Measurements from ENCODE around the gene PDE4D.

The PDE4D gene

GRCh38 chr5:59236986-59237385, 656.5 kb downstream of the PDE4D start:
- no peak for DNase-seq

- no peak for DNase-seq
Measured at GRCh38 chr5:59236448-59236847, 657.1 kb downstream of the PDE4D start.

- no peak for DNase-seq
Measured at GRCh38 chr5:59234236-59234635, 659.3 kb downstream of the PDE4D start.

- DNase-seq, result no peak
Measured at GRCh38 chr5:59231221-59231931, 662.1 kb downstream of the PDE4D start.

GRCh38 chr5:59222687-59223511, 670.6 kb downstream of the PDE4D start:
- no peak for DNase-seq

GRCh38 chr5:59221769-59222168, 671.8 kb downstream of the PDE4D start:
- DNase-seq, result no peak

GRCh38 chr5:59218424-59219045, 675.0 kb downstream of the PDE4D start:
- no peak for DNase-seq

GRCh38 chr5:59216841-59217240, 676.7 kb downstream of the PDE4D start:
- no peak for DNase-seq

GRCh38 chr5:59212596-59212995, 680.9 kb downstream of the PDE4D start:
- no peak for DNase-seq

- no peak for DNase-seq
Measured at GRCh38 chr5:59209758-59210359, 683.7 kb downstream of the PDE4D start.

GRCh38 chr5:59208474-59208873, 685.1 kb downstream of the PDE4D start:
- no peak for DNase-seq

- no peak for DNase-seq
Measured at GRCh38 chr5:59207401-59207800, 686.1 kb downstream of the PDE4D start.

GRCh38 chr5:59206132-59206581, 687.4 kb downstream of the PDE4D start:
- no peak for DNase-seq

GRCh38 chr5:59204114-59204897, 689.2 kb downstream of the PDE4D start:
- DNase-seq, result no peak

GRCh38 chr5:59199868-59200267, 693.7 kb downstream of the PDE4D start:
- DNase-seq, result no peak

- no peak for DNase-seq
Measured at GRCh38 chr5:59198832-59199231, 694.7 kb downstream of the PDE4D start.

GRCh38 chr5:59198365-59198764, 695.2 kb downstream of the PDE4D start:
- DNase-seq, result no peak

- no peak for DNase-seq
Measured at GRCh38 chr5:59197911-59198310, 695.6 kb downstream of the PDE4D start.

GRCh38 chr5:59193616-59194319, 699.8 kb downstream of the PDE4D start:
- no peak for DNase-seq

- no peak for DNase-seq
Measured at GRCh38 chr5:59190746-59191145, 702.8 kb downstream of the PDE4D start.

GRCh38 chr5:59189472-59190244, 703.9 kb downstream of the PDE4D start:
- DNase-seq, result no peak

Measured in SHP77 (cell line).